Choroid plexus epithelial cell (primary cell): ENCODE results near the gene KIF20B.
A peak's percentile ranks its signal among the peaks of the same experiment; 100 is the strongest.

Source experiments
- DNase-seq: peaks from one replicate; pipeline ENCODE4 v3.0.0-alpha.2; 2010; ENCODE audit warnings: low read depth
- H3K4me3 ChIP-seq: 2 replicates; pipeline ENCODE4 v1.5.1; 2011; ENCODE audit warnings: low read depth, mild to moderate bottlenecking, control low read depth, low read length, moderate library complexity
- CTCF ChIP-seq: conservative IDR thresholded peaks from 2 replicates; pipeline ENCODE4 v1.5.1; 2011; ENCODE audit warnings: low read depth, mild to moderate bottlenecking, control low read depth, inconsistent platforms, low read length, moderate library complexity

Gene KIF20B

GRCh38 chr10:89657302-89657701 is 44.1 kb upstream of the KIF20B start:
- H3K4me3 ChIP-seq, result no peak overlapping the region
- no peak for TF ChIP-seq CTCF
- no peak for DNase-seq

- no peak for TF ChIP-seq CTCF
- peak; percentile 71 for DNase-seq
- no peak overlapping the region for H3K4me3 ChIP-seq
Observed at GRCh38 chr10:89659143-89660131, 42.0 kb upstream of the KIF20B start.

- H3K4me3 ChIP-seq, result no peak overlapping the region
- no peak for TF ChIP-seq CTCF
- DNase-seq, result no peak
Observed at GRCh38 chr10:89662596-89662995, 38.8 kb upstream of the KIF20B start.

- TF ChIP-seq CTCF, result no peak
- no peak overlapping the region for H3K4me3 ChIP-seq
- no peak for DNase-seq
Observed at GRCh38 chr10:89663144-89663543, 38.2 kb upstream of the KIF20B start.

GRCh38 chr10:89664203-89664602 is 37.2 kb upstream of the KIF20B start:
- no peak overlapping the region for H3K4me3 ChIP-seq
- no peak for DNase-seq
- TF ChIP-seq CTCF, result no peak

- DNase-seq, result no peak
- peak; percentile 27 for TF ChIP-seq CTCF
- no peak overlapping the region for H3K4me3 ChIP-seq
Observed at GRCh38 chr10:89665302-89665701, 36.1 kb upstream of the KIF20B start.

- no peak for DNase-seq
- TF ChIP-seq CTCF, result no peak
- no peak overlapping the region for H3K4me3 ChIP-seq
Observed at GRCh38 chr10:89666138-89666537, 35.3 kb upstream of the KIF20B start.
